ENCODE measurements around the gene PTCD2. TPM values are rescaled to one million over a fixed set of nuclear protein-coding genes. Genes with fewer than 3 reads are reported as not detected.

PTCD2 gene
- total and polyA plus RNA-seq, 9 of the 15 experiments (the other 6 are each of a cell fraction or from before 2014, with no cell fraction given), result 11.9 to 28.5 (median 18.6) TPM

GRCh38 chr5:72351376-72351775 lies 31.2 kb downstream of the PTCD2 start:
- Histone ChIP-seq H4K20me1 (replicated peaks; ENCODE audit: control insufficient read depth, insufficient read depth, low read length) (no peaks in the 10 kb centered on the region), H3K79me2 (ENCODE audit: control insufficient read depth, insufficient read depth, low read length) (no peaks in the 10 kb centered on the region), H3K4me2 (ENCODE audit: insufficient read depth, low read length) (no peak overlapping the region), H3K4me1 (replicated peaks in 1 of 2; ENCODE audit: control insufficient read depth in 2 of 2, insufficient read depth in 2 of 2, low read length in 2 of 2) (no peaks in the 10 kb centered on the region), H2AFZ (ENCODE audit: low read depth, low read length) (no peak overlapping the region), H3K27ac (ENCODE audit: extremely low read depth, low read depth, low read length) (no peak overlapping the region), H3K27me3 (ENCODE audit: control insufficient read depth in 2 of 2, insufficient read depth in 2 of 2, low read length in 2 of 2) (no peaks in the 10 kb centered on the region), H3K4me3 (no peak overlapping the region), H3K9ac (ENCODE audit: insufficient read depth in 1 of 2, low read depth in 2 of 2, low read length in 2 of 2) (no peak overlapping the region), H3K36me3 (ENCODE audit: control insufficient read depth, insufficient read depth, low read length) (peaks cover 25% of the 10 kb centered on the region; the same call in 2 of the 3 replicates), H3K9me1 (ENCODE audit: control insufficient read depth, insufficient read depth, low read length) (no peaks in the 10 kb centered on the region), H3K9me3 (replicated peaks; ENCODE audit: control insufficient read depth, insufficient read depth, low read depth, low read length) (no peaks in the 10 kb centered on the region)
- ChIA-PET POLR2A (no interaction called here), CTCF (ENCODE audit: low intra/inter-chr PET ratio) (no interaction called here)
- DNase-seq (ENCODE audit: extremely low read depth in 1 of 4, low spot score in 3 of 4) (no peak), FAIRE-seq (no peak), ATAC-seq (no peak)
- no peak for TF ChIP-seq NR4A1 (CRISPR knock-in tag; IDR thresholded peaks at IDR 0.05)
- no peak for TF ChIP-seq NR4A1 (tag; IDR thresholded peaks at IDR 0.05)
- no peak for TF ChIP-seq NUFIP1 (IDR thresholded peaks at IDR 0.05; ENCODE audit: partially characterized antibody)
- no peak for TF ChIP-seq LCOR (CRISPR knock-in tag; IDR thresholded peaks at IDR 0.05)
- TF ChIP-seq GABPB1 (CRISPR knock-in tag; IDR thresholded peaks at IDR 0.05), result no peak
- TF ChIP-seq ILF3 (IDR thresholded peaks at IDR 0.05; ENCODE audit: borderline replicate concordance), result no peak
- TF ChIP-seq KLF1 (tag; IDR thresholded peaks at IDR 0.05), result no peak
- TF ChIP-seq NR0B1 (IDR thresholded peaks at IDR 0.05; ENCODE audit: partially characterized antibody), result no peak
- no peak for TF ChIP-seq NCOA6 (IDR thresholded peaks at IDR 0.05)
- no peak for TF ChIP-seq TSHZ1 (CRISPR knock-in tag; IDR thresholded peaks at IDR 0.05)
- in situ Hi-C loops (cut with MboI) (no loop called here), intact Hi-C loops (cut with micrococcal nuclease) (no loop called here)
- 92% methylated on average over 2 of the region's 2 CpGs for WGBS (ENCODE audit: insufficient coverage, low coverage, missing lambda C conversion rate)
- no TSS peak for BruUV-seq (replicated peaks)
